ENCODE data around the gene OR1J2.
A peak's percentile ranks its signal among the peaks of the same experiment; 100 is the strongest.

OR1J2 gene

DNA sequence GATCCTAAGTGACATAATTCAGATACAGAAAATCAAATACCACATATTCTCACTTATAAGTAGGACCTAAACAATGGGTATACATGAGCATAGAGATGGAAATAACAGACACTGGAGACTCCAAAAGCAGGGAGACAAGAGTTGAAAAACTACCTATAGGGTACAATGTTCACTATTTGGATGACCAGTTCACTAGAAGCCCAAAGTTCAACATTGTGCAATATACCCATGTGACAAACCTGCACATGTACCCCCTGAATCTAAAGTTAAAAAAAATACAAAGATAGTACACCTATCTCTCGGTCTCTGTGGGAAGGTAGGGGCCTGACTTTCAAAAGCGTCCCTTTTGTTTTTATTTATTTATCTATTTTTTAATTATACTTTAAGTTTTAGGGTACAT, 28.2 kb downstream of the OR1J2 start:
- peaks cover 8% of the 10 kb centered on the region for H3K9me3 ChIP-seq (ENCODE audit: insufficient read depth, low read depth, low read length)
- no peak overlapping the region for H3K4ac ChIP-seq (ENCODE audit: low read depth, low read length)
- no peak overlapping the region for H2AFZ ChIP-seq (ENCODE audit: insufficient read depth, low read length, poor library complexity)
- H4K12ac ChIP-seq (ENCODE audit: low read depth, low read length) = no peak overlapping the region
- H2AK5ac ChIP-seq (ENCODE audit: low read length) = no peak overlapping the region
- H3K9ac ChIP-seq (ENCODE audit: low read length) = no peak overlapping the region
- H3K36me3 ChIP-seq (ENCODE audit: control insufficient read depth in 1 of 2, insufficient read depth in 2 of 2, low read length in 2 of 2) = no peaks in the 10 kb centered on the region
- no peak overlapping the region for H3K27ac ChIP-seq (ENCODE audit: low read depth, low read length)
- no peak overlapping the region for H3K14ac ChIP-seq (ENCODE audit: low read length)
- H2BK120ac ChIP-seq (ENCODE audit: insufficient read depth, low read length, poor library complexity) = no peak overlapping the region
- WGBS (ENCODE audit: extremely low coverage, insufficient coverage, insufficient read length) = no CpG with 5 or more reads among the region's 2 CpGs
- no peak overlapping the region for H3K18ac ChIP-seq (ENCODE audit: low read length)
- no peak for DNase-seq
- no peak overlapping the region for H2BK5ac ChIP-seq (ENCODE audit: low read depth, low read length, poor library complexity)
- H4K91ac ChIP-seq (ENCODE audit: low read depth, low read length) = no peak overlapping the region
- no peaks in the 10 kb centered on the region for H3K27me3 ChIP-seq (ENCODE audit: insufficient read depth, low read length)
- no peak overlapping the region for H3K23ac ChIP-seq (ENCODE audit: low read length)
- H3K4me2 ChIP-seq (ENCODE audit: low read length) = no peak overlapping the region
- H3K79me2 ChIP-seq (ENCODE audit: control insufficient read depth, insufficient read depth, low read length, poor library complexity) = no peaks in the 10 kb centered on the region
- no peaks in the 10 kb centered on the region for H3K4me1 ChIP-seq (ENCODE audit: control insufficient read depth in 1 of 2, insufficient read depth in 2 of 2, low read length in 2 of 2)
- H3K79me1 ChIP-seq (ENCODE audit: low read length) = no peaks in the 10 kb centered on the region
- H2BK12ac ChIP-seq (ENCODE audit: low read length) = no peak overlapping the region
- H3K4me3 ChIP-seq (ENCODE audit: low read depth, low read length) = no peak overlapping the region
- H4K8ac ChIP-seq (ENCODE audit: low read depth, low read length) = no peak overlapping the region

DNA sequence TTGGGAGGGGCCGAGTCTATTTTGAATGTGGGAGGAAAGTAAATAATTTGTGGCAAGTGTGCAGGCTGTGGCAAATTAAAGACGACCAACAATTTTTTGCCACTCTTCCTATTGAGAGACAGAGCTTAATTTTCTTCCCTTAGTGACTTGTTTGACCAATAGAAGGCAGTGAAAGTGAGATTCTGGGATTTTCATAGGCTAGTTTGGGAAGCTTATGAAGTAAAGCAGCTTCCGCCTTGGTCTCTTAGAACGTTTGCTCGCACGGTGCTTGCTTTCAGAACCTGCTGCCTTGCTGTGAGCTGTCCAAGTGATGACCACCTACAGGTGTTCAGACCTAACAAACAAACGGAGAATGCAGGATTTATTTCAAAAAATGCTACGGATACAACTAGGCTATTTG, 35.6 kb downstream of the OR1J2 start:
- no peak for DNase-seq
- no CpG with 5 or more reads among the region's 8 CpGs for WGBS (ENCODE audit: extremely low coverage, insufficient coverage, insufficient read length)

GRCh38 chr9:122551371-122551770, 40.8 kb downstream of the OR1J2 start:
- Histone ChIP-seq H3K14ac (ENCODE audit: low read length) (no peak overlapping the region), H3K79me1 (ENCODE audit: low read length) (no peaks in the 10 kb centered on the region), H3K79me2 (ENCODE audit: control insufficient read depth, insufficient read depth, low read length, poor library complexity) (no peaks in the 10 kb centered on the region), H3K4ac (ENCODE audit: low read depth, low read length) (no peak overlapping the region), H2BK5ac (ENCODE audit: low read depth, low read length, poor library complexity) (no peak overlapping the region), H3K9me3 (ENCODE audit: insufficient read depth, low read depth, low read length) (peaks cover 17% of the 10 kb centered on the region), H4K12ac (ENCODE audit: low read depth, low read length) (no peak overlapping the region), H3K4me2 (ENCODE audit: low read length) (no peak overlapping the region), H3K4me3 (ENCODE audit: low read depth, low read length) (no peak overlapping the region), H4K91ac (ENCODE audit: low read depth, low read length) (no peak overlapping the region), H3K36me3 (ENCODE audit: control insufficient read depth in 1 of 2, insufficient read depth in 2 of 2, low read length in 2 of 2) (no peaks in the 10 kb centered on the region), H2AK5ac (ENCODE audit: low read length) (no peak overlapping the region), H3K23ac (ENCODE audit: low read length) (no peak overlapping the region), H2BK120ac (ENCODE audit: insufficient read depth, low read length, poor library complexity) (no peak overlapping the region), H2BK12ac (ENCODE audit: low read length) (no peak overlapping the region), H4K8ac (ENCODE audit: low read depth, low read length) (no peak overlapping the region), H3K4me1 (ENCODE audit: control insufficient read depth in 1 of 2, insufficient read depth in 2 of 2, low read length in 2 of 2) (no peaks in the 10 kb centered on the region), H3K18ac (ENCODE audit: low read length) (no peak overlapping the region), H3K9ac (ENCODE audit: low read length) (no peak overlapping the region), H3K27me3 (ENCODE audit: insufficient read depth, low read length) (no peaks in the 10 kb centered on the region), H2AFZ (ENCODE audit: insufficient read depth, low read length, poor library complexity) (no peak overlapping the region), H3K27ac (ENCODE audit: low read depth, low read length) (no peak overlapping the region)
- no peak for DNase-seq
- no CpG with 5 or more reads among the region's 5 CpGs for WGBS (ENCODE audit: extremely low coverage, insufficient coverage, insufficient read length)

More for the DNA sequence above, 35.6 kb downstream of the OR1J2 start:
- H3K27me3 ChIP-seq (ENCODE audit: insufficient read depth, low read length) = no peaks in the 10 kb centered on the region
- no peaks in the 10 kb centered on the region for H3K79me1 ChIP-seq (ENCODE audit: low read length)
- no peaks in the 10 kb centered on the region for H3K4me1 ChIP-seq (ENCODE audit: control insufficient read depth in 1 of 2, insufficient read depth in 2 of 2, low read length in 2 of 2)
- H3K4me2 ChIP-seq (ENCODE audit: low read length) = no peak overlapping the region
- H3K36me3 ChIP-seq (ENCODE audit: control insufficient read depth in 1 of 2, insufficient read depth in 2 of 2, low read length in 2 of 2) = no peaks in the 10 kb centered on the region
- H4K12ac ChIP-seq (ENCODE audit: low read depth, low read length) = no peak overlapping the region
- H3K9ac ChIP-seq (ENCODE audit: low read length) = no peak overlapping the region
- H3K18ac ChIP-seq (ENCODE audit: low read length) = no peak overlapping the region
- H4K8ac ChIP-seq (ENCODE audit: low read depth, low read length) = no peak overlapping the region
- no peak overlapping the region for H4K91ac ChIP-seq (ENCODE audit: low read depth, low read length)
- H3K27ac ChIP-seq (ENCODE audit: low read depth, low read length) = no peak overlapping the region
- no peak overlapping the region for H2BK120ac ChIP-seq (ENCODE audit: insufficient read depth, low read length, poor library complexity)
- no peak overlapping the region for H2BK5ac ChIP-seq (ENCODE audit: low read depth, low read length, poor library complexity)
- H3K14ac ChIP-seq (ENCODE audit: low read length) = no peak overlapping the region
- no peaks in the 10 kb centered on the region for H3K79me2 ChIP-seq (ENCODE audit: control insufficient read depth, insufficient read depth, low read length, poor library complexity)
- H2BK12ac ChIP-seq (ENCODE audit: low read length) = no peak overlapping the region
- peaks cover 6% of the 10 kb centered on the region for H3K9me3 ChIP-seq (ENCODE audit: insufficient read depth, low read depth, low read length)
- no peak overlapping the region for H2AFZ ChIP-seq (ENCODE audit: insufficient read depth, low read length, poor library complexity)
- H3K4me3 ChIP-seq (ENCODE audit: low read depth, low read length) = no peak overlapping the region
- no peak overlapping the region for H3K23ac ChIP-seq (ENCODE audit: low read length)
- H2AK5ac ChIP-seq (ENCODE audit: low read length) = no peak overlapping the region
- H3K4ac ChIP-seq (ENCODE audit: low read depth, low read length) = no peak overlapping the region

- DNase-seq = no peak
- Histone ChIP-seq H2AFZ (ENCODE audit: insufficient read depth, low read length, poor library complexity) (no peak within 1 kb of the TSS), H4K91ac (ENCODE audit: low read depth, low read length) (no peak within 1 kb of the TSS), H3K4me3 (ENCODE audit: low read depth, low read length) (peak within 1 kb of the TSS; percentile 32), H3K4me1 (ENCODE audit: control insufficient read depth in 1 of 2, insufficient read depth in 2 of 2, low read length in 2 of 2) (no peaks in the 10 kb centered on the region), H2BK120ac (ENCODE audit: insufficient read depth, low read length, poor library complexity) (no peak within 1 kb of the TSS), H2BK5ac (ENCODE audit: low read depth, low read length, poor library complexity) (no peak within 1 kb of the TSS), H3K36me3 (ENCODE audit: control insufficient read depth in 1 of 2, insufficient read depth in 2 of 2, low read length in 2 of 2) (no peaks in the 10 kb centered on the region), H3K23ac (ENCODE audit: low read length) (peak within 1 kb of the TSS; percentile 98), H3K18ac (ENCODE audit: low read length) (no peak within 1 kb of the TSS), H2BK12ac (ENCODE audit: low read length) (no peak within 1 kb of the TSS), H4K8ac (ENCODE audit: low read depth, low read length) (no peak within 1 kb of the TSS), H4K12ac (ENCODE audit: low read depth, low read length) (no peak within 1 kb of the TSS), H3K4ac (ENCODE audit: low read depth, low read length) (no peak within 1 kb of the TSS), H3K27me3 (ENCODE audit: insufficient read depth, low read length) (no peaks in the 10 kb centered on the region), H3K14ac (ENCODE audit: low read length) (no peak within 1 kb of the TSS), H3K9ac (ENCODE audit: low read length) (no peak within 1 kb of the TSS), H3K4me2 (ENCODE audit: low read length) (no peak within 1 kb of the TSS), H3K79me1 (ENCODE audit: low read length) (no peaks in the 10 kb centered on the region), H2AK5ac (ENCODE audit: low read length) (no peak within 1 kb of the TSS), H3K79me2 (ENCODE audit: control insufficient read depth, insufficient read depth, low read length, poor library complexity) (no peaks in the 10 kb centered on the region), H3K27ac (ENCODE audit: low read depth, low read length) (no peak within 1 kb of the TSS), H3K9me3 (ENCODE audit: insufficient read depth, low read depth, low read length) (peaks cover 17% of the 10 kb centered on the region)
- WGBS (ENCODE audit: extremely low coverage, insufficient coverage, insufficient read length) = no CpG with 5 or more reads among the region's 2 CpGs
These were observed 42.2 kb downstream of the OR1J2 start, which contains the start of gene OR1N2 for GRCh38 chr9:122552812-122553211. OR1N2 (plus strand) TSS chr9:122553112; CDS start chr9:122553212, 100 bp downstream.

All from trophoblast cell (in vitro differentiated cells and primary cell).